GM21786 (cell line): ENCODE data around the gene MORN1.

ENCODE experiments used
- ATAC-seq: cut with Tn5 transposase; IDR thresholded peaks from one replicate; pipeline ENCODE4 v1.9.1; 2021; ENCODE audit not compliant: unreplicated experiment

Gene MORN1

DNA sequence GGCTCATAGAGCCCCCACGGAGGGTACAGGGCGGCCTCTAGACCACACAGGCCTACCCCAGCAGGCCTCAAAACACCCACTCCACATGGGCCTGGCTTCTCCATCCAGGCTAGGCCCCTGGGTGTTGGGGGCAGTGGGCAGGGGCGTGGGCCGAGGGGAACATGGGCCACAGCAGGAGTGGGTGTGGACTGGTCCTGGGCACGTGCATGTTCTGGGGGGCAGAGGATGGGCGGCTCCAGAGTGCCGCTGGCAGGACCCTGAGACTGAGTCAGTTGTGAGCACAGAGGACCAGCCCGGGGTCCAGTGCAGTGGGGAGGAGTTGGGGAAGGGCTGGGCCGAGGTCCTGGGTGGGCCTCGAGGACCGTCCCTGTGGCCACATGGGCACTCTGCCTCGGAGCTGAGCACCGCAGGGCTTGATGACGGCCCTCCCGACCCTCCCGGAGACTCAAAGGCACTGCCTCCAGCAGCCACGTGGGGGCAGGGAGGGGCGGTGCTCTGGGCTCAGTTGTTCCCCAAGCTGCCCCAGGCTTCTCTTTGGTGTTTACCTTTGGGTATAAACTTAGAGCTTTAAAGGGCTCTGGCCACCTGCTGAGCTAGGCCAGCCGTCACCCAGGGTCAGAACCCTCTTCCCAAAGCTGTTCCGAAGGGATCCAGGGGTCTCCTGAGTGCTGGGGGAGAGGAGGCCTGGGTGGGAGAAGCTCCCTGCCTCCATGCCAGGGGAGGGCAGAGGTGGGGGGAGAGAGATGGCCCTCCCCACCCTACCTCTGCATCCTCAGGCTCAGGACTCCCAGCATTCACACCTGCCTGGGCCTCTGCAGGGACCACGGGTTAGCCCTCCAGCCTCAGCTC lies 79.9 kb downstream of the MORN1 start:
- ATAC-seq = no peak

DNA sequence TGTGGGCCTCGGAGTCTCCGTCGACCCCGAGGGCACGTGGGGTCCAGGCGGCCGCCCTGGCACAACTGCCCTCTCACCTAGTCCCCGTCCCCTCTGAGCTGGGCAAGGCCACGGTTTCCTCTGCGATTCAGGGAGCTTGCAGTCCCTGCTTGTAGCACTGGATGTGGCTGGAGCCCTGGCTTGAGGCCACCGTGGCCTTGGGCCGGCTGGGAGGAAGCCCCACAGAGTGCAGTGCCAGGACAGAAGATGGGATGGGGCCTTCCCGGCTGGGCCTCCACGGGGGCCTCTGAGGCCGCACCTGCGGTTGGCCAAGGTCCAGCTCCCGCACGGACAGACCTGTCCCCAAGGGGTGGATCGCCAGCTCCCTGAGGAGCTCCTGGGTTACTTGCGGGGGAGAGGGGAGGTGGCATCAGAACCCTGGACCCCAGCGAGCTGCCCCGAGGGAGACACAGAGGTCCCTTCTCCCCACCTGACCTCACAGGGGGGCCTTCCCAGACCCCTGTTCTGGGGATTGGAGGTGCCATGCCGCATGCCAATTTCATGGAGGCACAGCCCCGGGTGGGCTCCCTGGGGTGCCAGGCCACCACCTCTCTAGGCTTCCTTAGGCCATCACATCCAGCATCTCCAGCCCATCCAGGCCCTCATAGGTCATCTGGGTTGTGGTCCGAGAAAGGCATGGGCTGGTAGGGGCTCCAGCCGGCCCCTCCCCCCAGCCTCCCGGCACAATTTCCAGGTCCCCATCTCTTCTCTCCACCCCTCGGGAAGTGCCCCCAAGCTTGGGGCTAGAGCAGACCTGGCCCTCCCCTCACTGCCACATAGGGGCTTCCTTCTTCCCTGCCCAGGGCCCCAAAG lies 80.8 kb downstream of the MORN1 start:
- no peak for ATAC-seq

- no peak for ATAC-seq
Measured at GRCh38 chr1:2308844-2309243, 82.5 kb downstream of the MORN1 start.

- no peak for ATAC-seq
Measured at GRCh38 chr1:2307972-2308371, 83.4 kb downstream of the MORN1 start.

DNA sequence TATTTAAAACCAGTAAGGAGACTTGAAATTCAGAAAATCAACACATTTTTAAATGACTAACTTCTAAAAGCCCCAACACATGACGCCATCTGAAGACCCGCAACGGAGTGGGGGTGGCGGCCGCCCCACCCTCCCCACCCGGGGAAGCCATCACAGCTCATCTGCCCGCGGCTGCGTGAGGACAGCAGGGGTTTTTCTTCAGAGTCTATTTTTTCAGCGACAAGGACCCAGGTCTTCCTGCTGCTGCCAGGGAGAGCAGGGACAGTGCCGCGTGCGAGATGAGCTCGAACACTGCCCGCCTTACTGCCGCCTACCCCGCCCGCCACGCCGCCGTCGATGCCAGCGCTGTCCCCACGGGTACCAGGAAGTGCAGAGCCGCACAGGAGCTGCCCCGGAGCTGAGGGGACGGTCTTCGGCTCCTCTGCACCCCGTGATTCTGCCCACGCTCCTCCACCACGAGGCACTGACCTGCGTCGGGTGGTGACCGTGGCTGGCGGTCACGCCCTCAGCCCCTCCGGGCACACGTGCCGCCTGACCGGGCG lies 84.2 kb downstream of the MORN1 start:
- ATAC-seq = no peak

DNA sequence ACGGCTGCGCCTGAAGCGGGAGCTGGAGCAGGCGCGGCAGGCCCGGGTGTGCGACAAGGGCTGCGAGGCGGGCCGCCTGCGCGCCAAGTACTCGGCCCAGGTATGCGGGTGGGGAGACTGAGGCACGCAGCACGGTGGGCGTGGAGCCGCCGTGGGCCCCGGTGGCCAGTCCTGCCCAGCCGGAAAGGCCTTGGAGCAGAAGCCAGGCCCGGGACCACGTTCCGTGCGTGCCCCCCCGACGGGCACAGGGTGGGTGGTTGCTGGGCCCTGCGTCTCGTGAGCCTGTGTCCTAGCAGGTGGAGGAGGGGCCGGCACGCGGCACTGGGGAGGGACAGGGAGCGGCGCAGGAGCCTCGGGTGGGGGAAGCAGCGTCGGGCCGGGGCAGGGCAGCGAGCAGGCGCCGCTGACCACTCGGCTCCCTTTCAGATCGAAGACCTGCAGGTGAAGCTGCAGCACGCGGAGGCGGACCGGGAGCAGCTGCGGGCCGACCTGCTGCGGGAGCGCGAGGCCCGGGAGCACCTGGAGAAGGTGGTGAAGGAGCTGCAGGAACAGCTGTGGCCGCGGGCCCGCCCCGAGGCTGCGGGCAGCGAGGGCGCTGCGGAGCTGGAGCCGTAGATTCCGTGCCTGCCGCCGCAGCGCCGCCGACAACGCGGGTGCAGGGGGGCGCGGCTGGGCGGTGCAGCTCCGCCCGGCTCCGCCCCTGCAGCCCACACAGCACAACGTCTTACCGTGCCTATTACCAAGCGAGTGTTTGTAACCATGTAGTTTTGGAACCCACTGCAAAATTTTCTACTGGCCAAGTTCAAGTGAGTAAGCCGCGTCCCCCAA lies 85.0 kb downstream of the MORN1 start:
- ATAC-seq = no peak

- no peak for ATAC-seq
Measured at GRCh38 chr1:2304921-2305681, 86.3 kb downstream of the MORN1 start.

DNA sequence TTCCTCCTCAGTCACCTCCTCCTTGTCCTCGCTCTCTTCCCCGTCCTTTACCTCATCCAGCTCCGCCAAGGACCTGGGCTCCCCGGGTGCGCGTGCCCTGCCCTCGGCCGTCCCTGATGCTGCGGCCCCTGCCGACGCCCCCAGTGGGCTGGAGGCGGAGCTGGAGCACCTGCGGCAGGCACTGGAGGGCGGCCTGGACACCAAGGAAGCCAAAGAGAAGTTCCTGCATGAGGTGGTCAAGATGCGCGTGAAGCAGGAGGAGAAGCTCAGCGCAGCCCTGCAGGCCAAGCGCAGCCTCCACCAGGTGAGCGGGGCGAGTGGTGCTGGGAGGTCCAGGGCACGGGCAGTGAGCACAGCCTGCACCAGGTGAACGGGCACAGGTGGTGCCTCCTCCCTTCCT lies 87.1 kb downstream of the MORN1 start:
- no peak for ATAC-seq

DNA sequence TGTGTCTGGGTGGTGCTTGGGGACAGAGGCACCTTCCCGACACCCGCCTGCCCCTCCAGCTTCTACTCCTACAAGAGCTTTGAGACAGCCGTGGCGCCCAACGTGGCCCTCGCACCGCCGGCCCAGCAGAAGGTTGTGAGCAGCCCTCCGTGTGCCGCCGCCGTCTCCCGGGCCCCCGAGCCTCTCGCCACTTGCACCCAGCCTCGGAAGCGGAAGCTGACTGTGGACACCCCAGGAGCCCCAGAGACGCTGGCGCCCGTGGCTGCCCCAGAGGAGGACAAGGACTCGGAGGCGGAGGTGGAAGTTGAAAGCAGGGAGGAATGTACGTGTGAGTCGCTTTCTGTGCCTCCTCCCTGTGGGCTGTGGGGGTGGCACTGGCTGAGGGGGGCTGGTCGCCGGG lies 87.6 kb downstream of the MORN1 start:
- no peak for ATAC-seq

- no peak for ATAC-seq
Measured at GRCh38 chr1:2303016-2303775, 88.2 kb downstream of the MORN1 start.

- ATAC-seq = no peak
Measured at GRCh38 chr1:2302292-2302925, 88.9 kb downstream of the MORN1 start.

- no peak for ATAC-seq
Measured at GRCh38 chr1:2301607-2302291, 89.6 kb downstream of the MORN1 start.

- ATAC-seq = peak; percentile 54
Measured at GRCh38 chr1:2300851-2301606, 90.3 kb downstream of the MORN1 start.

- peak; percentile 75 for ATAC-seq
Measured at GRCh38 chr1:2300004-2300771, 91.2 kb downstream of the MORN1 start.

GRCh38 chr1:2299131-2299627 lies 92.2 kb downstream of the MORN1 start:
- no peak for ATAC-seq

GRCh38 chr1:2298685-2299084 lies 92.7 kb downstream of the MORN1 start:
- ATAC-seq = no peak
